B cell (primary cell): ENCODE measurements around the gene HOXD4. TPM values are rescaled to one million over a fixed set of nuclear protein-coding genes. Genes with fewer than 3 reads are reported as not detected.

ENCODE experiments used
- ATAC-seq: fragments of 200-7000 bp; cut with Tn5 transposase; one replicate; pipeline ENCODE4 v1.10.0; 2021; ENCODE audit warnings: low read depth, mild to moderate bottlenecking, moderate number of reproducible peaks, moderate library complexity
- CTCF ChIA-PET: fragments of 350-600 bp; sonication (Branson Sonifier 250); formaldehyde crosslinking; loops from one replicate; lab custom pipeline; 2021; ENCODE audit warnings: antibody characterized with exemption, inconsistent platforms; lab: Charles Lee
- POLR2A ChIA-PET: fragments of 350-600 bp; sonication (Branson Sonifier 250); formaldehyde crosslinking; loops from one replicate; lab custom pipeline; 2021; ENCODE audit warnings: antibody characterized with exemption; lab: Charles Lee
- DNase-seq: peaks from one replicate; pipeline ENCODE4 v3.0.0; 2013
- H2AFZ ChIP-seq: 2 replicates; pipeline ENCODE4 v1.6.1; 2012; ENCODE audit warnings: mild to moderate bottlenecking, low read depth, low read length; ENCODE audit not compliant: insufficient read depth, poor library complexity, severe bottlenecking
- H3K27ac ChIP-seq, 2 donors: 1 replicate in 1 of 2; 2 replicates in 1 of 2; pipeline ENCODE4 v1.5.1; 2012 to 2013; ENCODE audit warnings: low read length in 2 of 2, mild to moderate bottlenecking in 2 of 2, moderate library complexity in 1 of 2
- H3K27me3 ChIP-seq, 4 experiments: fragments of 200-600 bp in 1 of 4; sonication (generic) in 1 of 4; replicated peaks in 1 of 4; 1 replicate in 2 of 4; 2 replicates in 2 of 4; pipeline versions ENCODE4 v1.6.1 to v1.7.0; 2013 to 2016; ENCODE audit warnings: low read length in 3 of 4, mild to moderate bottlenecking in 2 of 4, mixed read lengths in 1 of 4, moderate library complexity in 1 of 4; ENCODE audit not compliant: insufficient read depth in 4 of 4, control insufficient read depth in 3 of 4; ENCODE audit errors: control extremely low read depth in 1 of 4
- H3K36me3 ChIP-seq, 2 experiments: replicated peaks in 1 of 2; 1 replicate in 1 of 2; 2 replicates in 1 of 2; pipeline versions ENCODE4 v1.6.1 to v1.7.1; 2013; ENCODE audit warnings: low read length in 1 of 2; ENCODE audit not compliant: insufficient read depth in 2 of 2, control insufficient read depth in 1 of 2; ENCODE audit errors: control extremely low read depth in 1 of 2, extremely low read depth in 1 of 2
- H3K4me1 ChIP-seq, 2 donors: fragments of 200-600 bp in 1 of 2; sonication (generic) in 1 of 2; 1 replicate in 1 of 2; 2 replicates in 1 of 2; pipeline versions ENCODE4 v1.5.1 to v1.6.1; 2013 to 2017; ENCODE audit warnings: low read length in 2 of 2; ENCODE audit not compliant: control insufficient read depth in 2 of 2, insufficient read depth in 2 of 2
- H3K4me2 ChIP-seq: replicated peaks from 2 replicates; pipeline ENCODE3; 2012; ENCODE audit warnings: mild to moderate bottlenecking, low read depth, low read length; ENCODE audit not compliant: poor library complexity, severe bottlenecking
- H3K4me3 ChIP-seq, 5 experiments: fragments of 200-600 bp in 1 of 5; sonication (generic) in 1 of 5; 1 replicate in 3 of 5; 2 replicates in 2 of 5; pipeline versions ENCODE4 v1.5.1 to v1.7.0; 2011 to 2016; ENCODE audit warnings: low read length in 4 of 5, mild to moderate bottlenecking in 4 of 5, low read depth in 2 of 5, control low read depth in 1 of 5, moderate library complexity in 1 of 5; ENCODE audit not compliant: insufficient read depth in 1 of 5; ENCODE audit errors: control extremely low read depth in 1 of 5, extremely low read depth in 1 of 5
- H3K79me2 ChIP-seq: fragments of 200-600 bp; sonication (generic); one replicate; pipeline ENCODE4 v1.6.0; 2016; ENCODE audit warnings: low read length; ENCODE audit not compliant: control insufficient read depth, insufficient read depth
- H3K9ac ChIP-seq: fragments of 200-600 bp; sonication (generic); 2 replicates; pipeline ENCODE4 v1.6.1; 2017; ENCODE audit warnings: mild to moderate bottlenecking, low read length, moderate library complexity
- H3K9me3 ChIP-seq, 3 donors: one replicate each; pipeline versions ENCODE4 v1.6.1 to v1.7.1; 2013; ENCODE audit warnings: low read length in 2 of 3; ENCODE audit not compliant: control insufficient read depth in 2 of 3, insufficient read depth in 1 of 3; ENCODE audit errors: control extremely low read depth in 1 of 3
- H4K20me1 ChIP-seq: 2 replicates; pipeline ENCODE4 v1.6.0; 2012; ENCODE audit warnings: mild to moderate bottlenecking, low read length; ENCODE audit not compliant: insufficient read depth, control insufficient read depth, poor library complexity, severe bottlenecking
- H3K27ac Mint-ChIP-seq: one replicate; pipeline ENCODE4 v1.8.0; 2021; ENCODE audit warnings: mixed read lengths
- H3K27me3 Mint-ChIP-seq: one replicate; pipeline ENCODE4 v1.8.0; 2021; ENCODE audit warnings: mixed read lengths
- H3K4me1 Mint-ChIP-seq: one replicate; pipeline ENCODE4 v1.8.0; 2021; ENCODE audit warnings: mixed read lengths
- H3K4me3 Mint-ChIP-seq: one replicate; pipeline ENCODE4 v1.8.0; 2021; ENCODE audit warnings: mixed read lengths
- H3K9me3 Mint-ChIP-seq: one replicate; pipeline ENCODE4 v1.8.0; 2022; ENCODE audit warnings: mixed read lengths; ENCODE audit not compliant: insufficient read depth
- CTCF ChIP-seq: fragments of 200-600 bp; IDR thresholded peaks from one replicate; pipeline ENCODE4 v1.8.0; 2022; ENCODE audit warnings: antibody characterized with exemption, mild to moderate bottlenecking
- EZH2 ChIP-seq: IDR thresholded peaks from 2 replicates; pipeline ENCODE4 v1.6.1; 2012; ENCODE audit warnings: borderline replicate concordance, low read depth, mild to moderate bottlenecking, moderate library complexity, low read length; ENCODE audit not compliant: insufficient read depth, poor library complexity, severe bottlenecking
- WGBS: methylation state at CpG from one replicate; pipeline ENCODE4 v1.1.5; 2013; ENCODE audit warnings: missing lambda C conversion rate; ENCODE audit not compliant: insufficient coverage; 5-methylcytosine and 5-hydroxymethylcytosine counted together
- intact Hi-C: fragments of 100-400 bp; cut with micrococcal nuclease; formaldehyde crosslinking; loops from one replicate; pipeline ENCODE4 v1.10.0; 2022
- polyA plus RNA-seq: library from polyadenylated mRNA; depleted of rRNA; stranded (reverse); fragments of >200 nt; gene quantifications from 2 replicates; pipeline ENCODE4 v1.2.3, GENCODE V29; 2012
- total RNA-seq, 2 donors: library from RNA; stranded (reverse); fragments of 120-200 nt in 1 of 2; gene quantifications; 1 replicate in 1 of 2; 2 replicates in 1 of 2; pipeline versions ENCODE4 v1.2.3 to v1.2.4, GENCODE V29; 2013 to 2022

Gene HOXD4
- total and polyA plus RNA-seq, 2 donors (not counting 1 experiment from before 2014, with no cell fraction given): not detected

DNA sequence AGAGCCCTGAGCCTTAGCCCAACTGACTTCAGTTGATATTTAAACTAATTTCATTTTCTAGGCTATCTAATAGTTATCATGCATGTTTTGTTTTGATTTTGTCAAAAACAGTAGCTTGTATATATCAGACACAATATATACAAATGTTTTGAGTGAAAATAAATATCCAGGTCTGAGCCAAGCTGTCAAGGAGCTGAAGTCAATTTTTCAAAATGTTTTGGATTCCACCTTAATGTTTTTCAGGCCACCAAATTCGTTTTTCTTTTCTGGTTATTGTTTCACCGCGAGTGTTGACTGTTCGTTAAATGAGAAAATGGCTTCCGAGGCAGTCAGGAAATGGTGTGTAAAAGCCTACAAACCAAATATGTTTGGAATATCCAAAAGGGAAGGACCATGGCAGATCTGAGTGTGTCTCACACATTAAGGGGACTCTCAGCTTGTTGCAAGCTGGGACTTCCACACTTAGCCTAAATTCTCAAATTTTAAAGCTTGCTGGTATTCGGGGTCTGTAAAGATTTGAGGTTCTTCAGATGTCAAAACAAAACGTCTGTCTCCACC, 49.0 kb upstream of the HOXD4 start:
- no peak overlapping the region for H2AFZ ChIP-seq
- H3K79me2 ChIP-seq: no peaks in the 10 kb centered on the region
- H4K20me1 ChIP-seq: no peaks in the 10 kb centered on the region
- H3K4me3 Mint-ChIP-seq: no peak overlapping the region
- H3K9me3 ChIP-seq: peaks cover 0 to 65% (median 0%) of the 10 kb centered on the region in 3 donors
- ChIA-PET CTCF (interaction anchor here (1.2 to 1.6 kb wide), 3 partner anchors 9 to 550 kb away, joined by 3 to 4 read pairs (median 4); no protein-coding TSS in a partner anchor), POLR2A (no interaction called here)
- H3K4me2 ChIP-seq: no peak overlapping the region
- TF ChIP-seq CTCF (no peak), EZH2 (no peak)
- no peak overlapping the region for H3K27ac Mint-ChIP-seq
- WGBS: 17% methylated on average over 7 of the region's 7 CpGs
- no peaks in the 10 kb centered on the region for H3K9me3 Mint-ChIP-seq
- intact Hi-C loops: no loop called here
- no peak for DNase-seq
- peaks cover 10 to 50% of the 10 kb centered on the region in 2 donors for H3K4me1 ChIP-seq
- peaks cover 80% of the 10 kb centered on the region for H3K27me3 Mint-ChIP-seq
- peaks cover 15% of the 10 kb centered on the region for H3K4me1 Mint-ChIP-seq
- H3K9ac ChIP-seq: no peak overlapping the region
- H3K36me3 ChIP-seq: no peaks in the 10 kb centered on the region
- H3K27ac ChIP-seq: no peak overlapping the region
- no peak for ATAC-seq
- H3K27me3 ChIP-seq: peaks cover 0 to 97% (median 65%) of the 10 kb centered on the region in 4 experiments
- no peak overlapping the region for H3K4me3 ChIP-seq

GRCh38 chr2:176103194-176103593, 48.2 kb upstream of the HOXD4 start:
- no peak for ATAC-seq
- Histone ChIP-seq H3K27ac (no peak overlapping the region), H3K4me2 (no peak overlapping the region), H3K4me1 (peaks cover 3 to 42% of the 10 kb centered on the region in 2 donors), H3K79me2 (no peaks in the 10 kb centered on the region), H3K36me3 (no peaks in the 10 kb centered on the region), H3K4me3 (no peak overlapping the region), H4K20me1 (no peaks in the 10 kb centered on the region), H2AFZ (no peak overlapping the region), H3K9ac (no peak overlapping the region), H3K27me3 (peaks cover 0 to 91% (median 59%) of the 10 kb centered on the region in 4 experiments), H3K9me3 (peaks cover 0 to 58% (median 0%) of the 10 kb centered on the region in 3 donors)
- TF ChIP-seq EZH2: no peak
- no peak for TF ChIP-seq CTCF
- Mint-ChIP-seq H3K4me1 (peaks cover 11% of the 10 kb centered on the region), H3K4me3 (no peak overlapping the region), H3K27me3 (peaks cover 74% of the 10 kb centered on the region), H3K9me3 (no peaks in the 10 kb centered on the region), H3K27ac (no peak overlapping the region)
- 29% methylated on average over 1 of the region's 7 CpGs for WGBS
- ChIA-PET POLR2A (no interaction called here), CTCF (interaction anchor here (1.2 to 1.3 kb wide), 2 partner anchors 8 to 451 kb away, joined by 3 to 4 read pairs; no protein-coding TSS in a partner anchor)
- intact Hi-C loops: no loop called here
- no peak for DNase-seq
